GM20431 (cell line): Measurements from ENCODE around the gene SLC4A2.

Source experiments
- in situ Hi-C: fragments of 300-500 bp; cut with MseI, MboI; formaldehyde crosslinking; loops from one replicate; pipeline ENCODE4 v1.15.0; 2020; ENCODE audit warnings: low sequenced_read_pairs; ENCODE audit not compliant: unreplicated experiment

SLC4A2 gene

DNA sequence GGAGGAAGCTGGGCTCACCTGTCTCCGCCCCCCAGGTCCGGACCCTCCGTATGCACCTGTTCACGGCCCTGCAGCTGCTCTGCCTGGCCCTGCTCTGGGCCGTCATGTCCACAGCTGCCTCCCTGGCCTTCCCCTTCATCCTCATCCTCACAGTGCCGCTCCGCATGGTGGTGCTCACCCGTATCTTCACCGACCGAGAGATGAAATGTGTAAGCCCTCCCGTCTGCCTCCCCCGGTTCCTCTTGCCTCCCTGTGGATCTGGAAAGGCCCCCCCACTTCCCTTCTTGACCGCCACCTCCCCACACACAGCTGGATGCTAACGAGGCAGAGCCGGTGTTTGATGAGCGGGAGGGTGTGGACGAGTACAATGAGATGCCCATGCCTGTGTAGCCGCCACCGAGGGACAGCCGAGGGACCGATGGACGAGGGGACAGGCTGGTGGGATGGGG, 16.6 kb downstream of the SLC4A2 start:
- in situ Hi-C loops, result no loop called here

GRCh38 chr7:151076863-151077704, 17.7 kb downstream of the SLC4A2 start:
- in situ Hi-C loops, result no loop called here

- in situ Hi-C loops, result no loop called here
Measured at GRCh38 chr7:151077705-151078232, 18.4 kb downstream of the SLC4A2 start.

- in situ Hi-C loops, result no loop called here
Measured at GRCh38 chr7:151078233-151079040, 19.0 kb downstream of the SLC4A2 start.

DNA sequence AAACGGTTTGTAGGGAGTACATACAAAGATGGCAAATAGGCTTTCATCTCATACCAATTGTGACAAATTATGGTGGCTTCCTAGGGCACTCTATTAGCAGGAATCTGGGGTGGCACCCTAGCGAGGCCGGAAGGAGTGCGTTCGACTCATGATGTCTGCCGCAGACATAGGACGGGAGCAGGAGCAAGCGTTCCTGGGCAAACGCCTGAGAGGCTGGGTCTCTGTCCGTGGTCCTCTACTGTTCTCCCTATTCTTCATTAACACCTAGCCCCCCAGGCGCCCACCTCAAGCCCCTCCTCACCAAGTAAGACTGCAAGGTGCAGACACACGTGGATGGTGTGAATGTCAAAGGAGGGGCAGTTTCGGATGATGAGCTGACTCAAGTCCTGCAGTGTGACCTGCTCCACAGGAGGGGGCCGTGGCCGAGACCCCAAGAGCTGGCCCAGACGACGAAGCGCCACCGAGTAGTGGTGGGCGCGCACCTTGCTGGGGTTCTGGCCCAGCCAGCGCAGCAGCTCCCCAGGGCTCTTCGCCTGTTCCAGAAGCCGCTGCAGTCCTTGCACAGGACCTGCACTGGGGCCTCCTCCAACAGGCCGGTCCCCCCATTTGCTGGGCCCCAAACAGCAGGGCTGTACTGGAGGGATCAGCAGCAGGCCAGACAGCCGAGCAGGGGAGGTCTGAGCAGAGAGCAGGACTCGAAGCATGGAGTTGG, 20.0 kb downstream of the SLC4A2 start:
- in situ Hi-C loops, result no loop called here

- in situ Hi-C loops, result no loop called here
Measured at GRCh38 chr7:151080067-151080521, 20.7 kb downstream of the SLC4A2 start.

DNA sequence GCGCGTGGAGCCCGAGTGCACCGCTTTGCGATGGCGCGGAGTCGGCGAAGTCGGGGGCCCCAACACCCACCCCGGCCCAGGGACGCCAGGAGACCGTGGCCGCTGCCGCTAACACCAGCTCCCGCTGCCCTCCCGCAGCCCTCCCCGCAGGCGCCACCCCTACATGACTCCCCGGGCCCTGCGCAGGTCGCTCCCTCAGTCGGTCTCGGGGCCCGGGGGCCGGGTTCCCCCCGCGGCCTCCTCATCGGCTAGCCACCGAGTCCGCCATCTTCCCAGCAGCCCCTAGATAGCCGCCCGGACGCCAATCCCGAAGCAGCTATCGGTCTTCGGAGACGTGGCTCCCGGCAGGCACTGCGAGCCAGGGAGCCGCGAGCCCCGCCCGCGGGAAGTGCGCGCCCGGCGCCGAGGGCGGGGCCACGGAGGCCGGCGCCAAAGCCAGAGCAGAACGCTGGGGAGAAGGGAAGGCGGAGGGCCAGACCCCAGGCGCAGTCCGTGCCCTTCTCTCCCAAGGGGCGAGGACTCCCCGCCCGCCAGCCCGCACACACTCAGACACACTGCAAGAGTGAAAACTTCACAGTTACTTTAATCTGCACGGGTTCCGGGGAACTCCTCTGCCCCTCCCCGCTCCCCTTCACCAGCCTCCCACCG, 21.3 kb downstream of the SLC4A2 start, which contains the start of gene FASTK:
Gene FASTK (minus strand): TSS at position 288 of the 648 bp plus-strand sequence. CDS start 43 bp downstream, at position 245.
- in situ Hi-C loops, result no loop called here

- in situ Hi-C loops, result no loop called here
Measured at GRCh38 chr7:151081170-151082101, 22.0 kb downstream of the SLC4A2 start.

DNA sequence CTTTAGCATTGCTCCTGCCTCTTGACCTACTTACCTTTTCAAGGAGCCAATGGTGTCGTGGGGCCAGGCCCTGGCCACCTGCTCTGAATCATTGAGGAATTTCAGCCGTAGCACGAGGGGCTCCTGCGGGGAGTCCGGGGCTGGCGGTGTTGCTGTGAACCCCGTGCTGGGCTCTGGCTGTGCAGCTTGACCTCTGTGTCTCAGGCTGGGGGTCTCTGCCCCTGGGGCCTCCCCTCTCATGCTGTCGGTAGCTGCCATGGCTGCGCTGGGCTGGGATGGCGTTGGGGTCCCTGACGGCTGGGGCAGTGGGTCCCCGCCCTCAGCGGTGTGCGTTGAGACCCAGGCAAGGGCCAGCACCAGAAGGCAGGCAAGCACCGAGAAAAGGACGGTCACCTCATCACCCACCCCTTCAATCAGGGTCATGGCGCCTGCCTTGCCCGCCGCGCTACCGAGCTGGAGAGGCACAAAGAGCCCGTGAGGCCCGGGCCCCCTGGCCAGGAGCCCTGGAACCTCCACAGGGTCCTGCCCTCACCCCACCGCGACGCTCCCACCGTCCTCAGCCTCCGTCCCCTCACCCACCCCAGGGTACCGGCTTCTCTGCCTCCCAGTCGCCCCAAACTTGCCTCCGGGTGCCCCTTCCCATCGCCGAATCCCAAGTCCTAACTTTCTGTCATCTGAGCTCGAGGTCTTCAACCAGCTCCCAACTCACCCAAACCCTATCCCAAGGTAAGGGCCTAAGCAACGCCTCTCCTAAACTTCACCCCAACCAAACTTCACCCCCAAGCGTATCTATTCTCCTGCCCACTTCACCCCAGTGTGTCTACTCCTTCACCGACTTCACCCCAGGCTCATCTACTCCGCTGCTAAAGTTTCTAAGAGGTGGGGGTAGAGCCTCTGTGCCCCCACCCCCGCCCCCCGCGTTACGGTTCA, 23.0 kb downstream of the SLC4A2 start:
- in situ Hi-C loops, result no loop called here

GRCh38 chr7:151083071-151083823, 23.9 kb downstream of the SLC4A2 start, which contains the start of gene TMUB1:
Gene TMUB1 (minus strand): TSS chr7:151083493. CDS start chr7:151082563, 930 bp downstream.
- in situ Hi-C loops, result no loop called here

DNA sequence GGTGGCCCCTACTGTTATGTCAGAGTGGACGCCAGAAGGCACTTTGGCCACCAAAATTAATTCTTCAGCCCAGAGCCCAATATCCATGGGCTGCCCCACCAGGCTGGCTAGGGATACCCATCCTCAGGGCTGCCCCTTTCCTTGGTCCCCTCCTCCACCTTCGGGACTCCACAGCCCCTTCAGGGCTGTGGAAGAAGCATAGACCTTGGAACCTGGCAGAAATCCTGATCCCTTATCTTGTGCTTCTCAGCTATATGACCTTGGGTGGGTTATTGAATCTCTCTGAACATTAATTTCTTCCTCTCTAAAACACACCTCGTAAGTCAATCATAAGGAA, 24.4 kb downstream of the SLC4A2 start:
- in situ Hi-C loops, result no loop called here

GRCh38 chr7:151085329-151085690, 25.9 kb downstream of the SLC4A2 start:
- in situ Hi-C loops, result no loop called here

DNA sequence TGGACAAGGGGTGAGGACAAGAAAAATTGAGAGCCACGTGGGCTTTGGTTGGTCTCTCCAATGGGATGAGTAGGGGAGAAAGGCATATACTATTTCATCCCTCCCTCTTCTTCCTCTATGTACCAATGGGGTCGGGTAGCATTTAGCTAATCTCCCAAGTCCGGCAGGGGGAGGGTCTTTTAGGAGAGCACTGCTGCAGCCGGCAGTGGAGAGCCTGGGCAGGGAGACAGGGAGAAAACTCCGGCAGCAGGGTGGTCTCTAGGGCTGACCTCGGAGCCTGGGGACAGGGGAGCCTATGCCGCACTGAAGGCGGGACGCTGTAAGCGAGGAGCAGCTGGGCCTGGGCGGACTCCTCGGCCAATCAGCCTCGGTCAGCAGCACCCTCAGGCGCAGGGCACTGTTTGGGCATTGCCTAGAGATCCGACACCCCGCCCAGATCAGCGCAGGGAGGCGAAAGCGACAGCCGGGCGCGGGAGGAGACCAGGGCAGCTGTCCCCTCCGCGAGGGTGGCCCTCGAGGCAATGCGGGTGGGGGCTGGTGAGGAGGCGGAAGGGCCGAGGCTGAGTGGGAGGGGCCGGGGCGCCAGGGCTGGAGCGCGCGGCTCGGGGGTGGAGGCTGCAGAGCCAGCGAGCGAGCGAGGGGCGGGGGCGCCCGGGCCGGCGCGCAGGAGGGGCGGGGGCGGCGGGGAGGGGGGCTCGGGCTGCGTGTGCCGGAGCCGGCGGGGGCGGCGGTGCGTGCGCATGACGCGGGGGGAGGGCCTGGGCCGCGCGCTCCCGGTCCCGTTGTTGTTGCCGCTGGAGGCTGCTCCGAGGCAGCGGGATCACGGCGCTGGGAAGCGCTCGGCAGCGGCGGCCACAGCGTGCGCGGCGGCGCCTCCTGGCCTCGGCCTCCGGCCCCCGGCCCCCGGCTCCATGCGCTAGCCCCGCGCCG, 26.6 kb downstream of the SLC4A2 start, which contains the start of gene AGAP3:
Gene AGAP3 (plus strand): TSS at position 785 of the 930 bp plus-strand sequence. CDS start 267 bp downstream, outside the sequence.
- in situ Hi-C loops, result no loop called here

- in situ Hi-C loops, result no loop called here
Measured at GRCh38 chr7:151086802-151087244, 27.4 kb downstream of the SLC4A2 start.

- in situ Hi-C loops, result no loop called here
Measured at GRCh38 chr7:151087245-151088018, 28.0 kb downstream of the SLC4A2 start.
